ENCODE measurements around the gene DNAJC15. TPM values are rescaled to one million over a fixed set of nuclear protein-coding genes. Genes with fewer than 3 reads are reported as not detected.

DNAJC15 gene
- total and polyA plus RNA-seq, 2 donors (not counting 3 experiments of a cell fraction or from before 2014, with no cell fraction given): 21.8 to 40.8 TPM

- Histone ChIP-seq H3K4me3 (replicated peaks in 1 of 3; ENCODE audit: insufficient read depth in 1 of 3, low read depth in 1 of 3, low read length in 3 of 3) (no peak overlapping the region), H3K9me3 (replicated peaks; ENCODE audit: control insufficient read depth, insufficient read depth, low read length) (no peaks in the 10 kb centered on the region), H3K4me1 (ENCODE audit: control insufficient read depth, extremely low read depth, insufficient read depth, low read length) (peaks cover 2% of the 10 kb centered on the region), H3K27ac (ENCODE audit: insufficient read depth, low read depth, low read length) (no peak overlapping the region), H3K9ac (replicated peaks; ENCODE audit: extremely low read depth, insufficient read depth, low read length) (no peak overlapping the region), H3K79me2 (ENCODE audit: control insufficient read depth, insufficient read depth, low read length) (no peaks in the 10 kb centered on the region), H4K20me1 (replicated peaks; ENCODE audit: control insufficient read depth, extremely low read depth, insufficient read depth, low read length) (no peaks in the 10 kb centered on the region), H3K9me1 (replicated peaks; ENCODE audit: control insufficient read depth, extremely low read depth, insufficient read depth, low read length) (no peaks in the 10 kb centered on the region), H3K27me3 (ENCODE audit: control insufficient read depth in 2 of 2, insufficient read depth in 2 of 2, low read length in 2 of 2) (peaks cover 0 to 2% of the 10 kb centered on the region in 2 experiments), H3K36me3 (ENCODE audit: control insufficient read depth in 2 of 2, extremely low read depth in 1 of 2, insufficient read depth in 2 of 2, low read length in 2 of 2) (no peaks in the 10 kb centered on the region), H3K4me2 (ENCODE audit: insufficient read depth, low read length) (no peak overlapping the region), H2AFZ (ENCODE audit: low read depth, low read length) (no peak overlapping the region)
- TF ChIP-seq EZH2 (IDR thresholded peaks at IDR 0.05; ENCODE audit: borderline replicate concordance, low read depth, low read length, severe bottlenecking): no peak
- TF ChIP-seq, protein P1, sequence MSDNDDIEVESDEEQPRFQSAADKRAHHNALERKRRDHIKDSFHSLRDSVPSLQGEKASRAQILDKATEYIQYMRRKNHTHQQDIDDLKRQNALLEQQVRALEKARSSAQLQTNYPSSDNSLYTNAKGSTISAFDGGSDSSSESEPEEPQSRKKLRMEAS (IDR thresholded peaks at IDR 0.05; ENCODE audit: insufficient read depth, insufficient read length): no peak
- no peak for TF ChIP-seq MYC (IDR thresholded peaks at IDR 0.05; ENCODE audit: low read depth, low read length)
- TF ChIP-seq GATA2 (IDR thresholded peaks at IDR 0.05; ENCODE audit: insufficient read depth, insufficient read length, low read depth, low read length): no peak
- TF ChIP-seq, protein P2, sequence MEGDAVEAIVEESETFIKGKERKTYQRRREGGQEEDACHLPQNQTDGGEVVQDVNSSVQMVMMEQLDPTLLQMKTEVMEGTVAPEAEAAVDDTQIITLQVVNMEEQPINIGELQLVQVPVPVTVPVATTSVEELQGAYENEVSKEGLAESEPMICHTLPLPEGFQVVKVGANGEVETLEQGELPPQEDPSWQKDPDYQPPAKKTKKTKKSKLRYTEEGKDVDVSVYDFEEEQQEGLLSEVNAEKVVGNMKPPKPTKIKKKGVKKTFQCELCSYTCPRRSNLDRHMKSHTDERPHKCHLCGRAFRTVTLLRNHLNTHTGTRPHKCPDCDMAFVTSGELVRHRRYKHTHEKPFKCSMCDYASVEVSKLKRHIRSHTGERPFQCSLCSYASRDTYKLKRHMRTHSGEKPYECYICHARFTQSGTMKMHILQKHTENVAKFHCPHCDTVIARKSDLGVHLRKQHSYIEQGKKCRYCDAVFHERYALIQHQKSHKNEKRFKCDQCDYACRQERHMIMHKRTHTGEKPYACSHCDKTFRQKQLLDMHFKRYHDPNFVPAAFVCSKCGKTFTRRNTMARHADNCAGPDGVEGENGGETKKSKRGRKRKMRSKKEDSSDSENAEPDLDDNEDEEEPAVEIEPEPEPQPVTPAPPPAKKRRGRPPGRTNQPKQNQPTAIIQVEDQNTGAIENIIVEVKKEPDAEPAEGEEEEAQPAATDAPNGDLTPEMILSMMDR (IDR thresholded peaks at IDR 0.05; ENCODE audit: extremely low read depth in 1 of 2, insufficient read depth in 1 of 2, low read depth in 1 of 2, low read length in 2 of 2): no peak
- TF ChIP-seq POLR2A (IDR thresholded peaks at IDR 0.05; ENCODE audit: low read depth, low read length): no peak
- TF ChIP-seq FOS (IDR thresholded peaks at IDR 0.05; ENCODE audit: borderline replicate concordance, insufficient read depth, low read length): no peak
- TF ChIP-seq JUN (IDR thresholded peaks at IDR 0.05; ENCODE audit: borderline replicate concordance, insufficient read depth, insufficient read length, low read depth): no peak
- no peak for TF ChIP-seq POLR2AphosphoS5 (IDR thresholded peaks at IDR 0.05; ENCODE audit: insufficient read depth, low read depth, low read length)
- CTCF ChIA-PET: no interaction called here
- POLR2A ChIA-PET: no interaction called here
- FAIRE-seq (no peak), DNase-seq (ENCODE audit: low read depth, low spot score) (no peak)
- dilution Hi-C loops (cut with MboI; ENCODE audit: extremely low pct_ligation_motif_present, low sequenced_read_pairs): no loop called here
- intact Hi-C loops (cut with micrococcal nuclease): no loop called here
- no TSS peak for BruUV-seq (replicated peaks)
Measured at GRCh38 chr13:43008596-43008995, 14.8 kb upstream of the DNAJC15 start.
